GM10266 (cell line): ENCODE data around the gene LRFN2.

Experiments used
- DNase-seq: peaks from one replicate; pipeline ENCODE4 v3.0.0; 2012; ENCODE audit errors: extremely low spot score
- TF ChIP-seq, protein P1 (sequence below): IDR thresholded peaks from 2 replicates; pipeline ENCODE4 v1.5.1; 2012; ENCODE audit warnings: mild to moderate bottlenecking, low read depth; ENCODE audit not compliant: control insufficient read depth, insufficient read depth; ENCODE audit errors: missing control alignments

Gene LRFN2

DNA sequence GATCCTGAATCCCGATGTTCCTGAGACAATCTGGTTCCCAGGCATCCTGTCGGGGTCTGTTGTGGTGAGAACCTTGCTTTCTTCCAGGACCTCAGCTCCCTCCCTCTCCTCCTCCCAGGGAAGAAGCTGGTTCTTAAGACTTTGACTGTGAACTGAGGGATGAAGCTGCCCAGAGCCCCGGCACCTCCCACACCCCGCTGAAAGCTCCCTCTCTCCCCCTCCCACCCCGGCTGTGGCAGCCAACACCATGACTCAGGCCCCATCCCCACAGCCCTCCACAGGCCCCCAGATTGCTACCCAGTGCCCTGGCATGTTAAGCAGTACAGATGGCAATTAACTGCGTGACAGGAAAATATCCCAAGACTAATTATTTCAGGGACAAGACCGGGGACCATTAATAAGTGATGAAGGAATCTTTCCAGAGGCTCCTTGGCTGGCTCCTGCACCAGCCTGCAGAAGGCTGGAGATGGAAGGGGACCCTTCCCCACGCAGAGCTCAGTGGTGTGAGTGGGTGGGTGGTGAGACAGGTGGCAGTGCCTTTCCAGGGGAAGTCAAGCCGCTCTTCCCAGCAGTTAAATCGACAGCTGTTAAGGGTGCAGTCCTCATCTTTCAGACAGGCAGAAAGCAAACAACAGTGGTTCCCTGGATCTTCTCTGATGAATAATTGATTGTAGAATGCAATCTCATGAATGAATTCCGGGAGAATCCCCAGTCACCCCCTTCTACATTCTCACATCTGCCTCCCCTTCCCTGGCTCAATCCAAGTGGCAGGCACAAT, 237.9 kb downstream of the LRFN2 start:
- TF ChIP-seq, protein P1, sequence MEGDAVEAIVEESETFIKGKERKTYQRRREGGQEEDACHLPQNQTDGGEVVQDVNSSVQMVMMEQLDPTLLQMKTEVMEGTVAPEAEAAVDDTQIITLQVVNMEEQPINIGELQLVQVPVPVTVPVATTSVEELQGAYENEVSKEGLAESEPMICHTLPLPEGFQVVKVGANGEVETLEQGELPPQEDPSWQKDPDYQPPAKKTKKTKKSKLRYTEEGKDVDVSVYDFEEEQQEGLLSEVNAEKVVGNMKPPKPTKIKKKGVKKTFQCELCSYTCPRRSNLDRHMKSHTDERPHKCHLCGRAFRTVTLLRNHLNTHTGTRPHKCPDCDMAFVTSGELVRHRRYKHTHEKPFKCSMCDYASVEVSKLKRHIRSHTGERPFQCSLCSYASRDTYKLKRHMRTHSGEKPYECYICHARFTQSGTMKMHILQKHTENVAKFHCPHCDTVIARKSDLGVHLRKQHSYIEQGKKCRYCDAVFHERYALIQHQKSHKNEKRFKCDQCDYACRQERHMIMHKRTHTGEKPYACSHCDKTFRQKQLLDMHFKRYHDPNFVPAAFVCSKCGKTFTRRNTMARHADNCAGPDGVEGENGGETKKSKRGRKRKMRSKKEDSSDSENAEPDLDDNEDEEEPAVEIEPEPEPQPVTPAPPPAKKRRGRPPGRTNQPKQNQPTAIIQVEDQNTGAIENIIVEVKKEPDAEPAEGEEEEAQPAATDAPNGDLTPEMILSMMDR, result no peak

DNA sequence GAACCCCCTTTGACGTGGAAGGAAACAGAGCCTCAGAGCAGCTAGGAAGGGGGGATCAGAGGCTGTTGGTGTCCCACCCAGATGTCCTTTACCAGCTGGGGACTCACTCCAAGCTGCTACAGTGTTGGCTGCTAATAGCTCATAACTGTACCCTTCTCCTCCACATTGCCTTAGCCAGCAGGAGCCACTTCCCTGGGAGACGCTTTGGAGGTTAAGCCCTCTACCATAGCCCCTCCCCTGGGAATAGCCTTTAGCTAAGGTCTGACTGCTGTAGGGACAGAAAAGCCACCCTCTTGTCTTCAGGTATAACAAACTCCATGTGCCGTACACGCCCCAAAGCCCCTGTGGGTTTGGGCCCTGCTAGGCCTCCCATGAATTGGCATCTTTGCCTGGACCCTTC, 238.6 kb downstream of the LRFN2 start:
- no peak for DNase-seq
- TF ChIP-seq, protein P1, result no peak

More for the DNA sequence above, 237.9 kb downstream of the LRFN2 start:
- no peak for DNase-seq

DNA sequence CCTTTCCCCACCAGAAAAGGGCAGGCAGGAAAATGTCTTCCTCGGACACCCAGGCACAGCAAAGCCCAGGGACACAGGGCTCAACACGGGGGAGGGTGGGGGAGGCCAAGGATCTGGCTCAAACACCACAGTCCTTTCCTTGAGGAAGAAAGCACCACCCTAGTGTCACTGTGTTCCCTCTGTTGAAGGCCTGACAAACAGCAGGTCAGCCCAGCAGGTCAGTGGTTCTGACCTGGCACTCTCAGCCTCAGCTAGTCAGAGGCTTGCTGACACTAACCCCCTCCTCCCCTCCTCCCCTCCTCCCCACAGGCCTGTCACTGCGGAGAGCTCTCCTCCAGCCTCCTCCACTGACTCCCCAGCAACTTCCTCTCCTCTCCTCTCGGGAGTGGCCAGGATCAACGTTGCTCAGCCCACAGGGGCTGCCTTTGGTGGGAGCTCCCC, 239.6 kb downstream of the LRFN2 start:
- DNase-seq, result no peak

DNA sequence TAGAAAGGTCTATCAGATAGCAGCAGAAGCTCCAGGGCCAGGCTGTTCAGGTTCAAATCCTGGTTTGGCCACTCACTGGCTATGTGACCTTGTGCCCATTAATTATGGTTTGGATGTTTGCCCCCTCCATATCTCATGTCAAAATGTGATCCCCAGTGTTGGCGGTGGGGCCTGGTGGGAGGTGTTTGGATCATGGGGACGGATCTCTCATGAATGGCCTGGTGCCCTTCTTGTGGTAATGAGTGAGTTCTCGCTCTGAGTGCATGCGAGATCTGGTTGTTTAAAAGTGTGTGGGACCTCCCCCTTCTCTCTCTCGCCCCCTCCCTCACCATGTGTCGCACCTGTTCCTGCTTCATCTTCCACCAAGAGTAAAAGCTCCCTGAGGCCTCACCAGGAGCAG, 240.9 kb downstream of the LRFN2 start:
- TF ChIP-seq, protein P1, result no peak
- DNase-seq, result no peak

More for the DNA sequence above, 239.6 kb downstream of the LRFN2 start:
- TF ChIP-seq, protein P1, result no peak

DNA sequence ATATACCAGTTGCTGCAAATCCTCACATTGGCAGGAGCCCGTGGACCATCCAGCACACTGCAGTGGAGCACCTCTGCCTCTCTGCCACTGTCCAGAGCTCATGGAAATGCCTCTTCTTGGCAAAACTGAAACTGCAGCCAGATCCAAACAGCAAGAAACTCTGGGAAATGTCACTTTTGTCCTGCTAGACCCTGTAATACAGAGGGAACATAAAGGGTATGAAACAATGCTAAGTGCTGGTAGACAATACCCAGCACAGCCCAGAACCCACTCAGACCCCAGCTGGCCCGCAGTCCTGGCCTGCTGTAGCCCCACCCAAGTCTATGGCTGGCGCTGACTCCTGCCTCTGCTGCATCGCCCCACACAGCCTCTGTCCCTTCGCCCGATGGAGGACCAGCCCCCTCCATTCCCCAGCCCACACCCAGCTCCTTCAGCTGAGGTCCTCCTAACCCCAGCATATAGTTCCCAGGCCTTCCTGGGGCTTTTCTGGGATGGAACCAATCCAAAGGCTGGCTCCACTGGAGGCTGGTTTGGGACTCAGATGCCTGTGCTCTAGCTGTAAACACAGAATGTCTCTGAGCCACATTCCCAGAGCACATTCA, 242.5 kb downstream of the LRFN2 start:
- no peak for DNase-seq
- TF ChIP-seq, protein P1, result no peak

DNA sequence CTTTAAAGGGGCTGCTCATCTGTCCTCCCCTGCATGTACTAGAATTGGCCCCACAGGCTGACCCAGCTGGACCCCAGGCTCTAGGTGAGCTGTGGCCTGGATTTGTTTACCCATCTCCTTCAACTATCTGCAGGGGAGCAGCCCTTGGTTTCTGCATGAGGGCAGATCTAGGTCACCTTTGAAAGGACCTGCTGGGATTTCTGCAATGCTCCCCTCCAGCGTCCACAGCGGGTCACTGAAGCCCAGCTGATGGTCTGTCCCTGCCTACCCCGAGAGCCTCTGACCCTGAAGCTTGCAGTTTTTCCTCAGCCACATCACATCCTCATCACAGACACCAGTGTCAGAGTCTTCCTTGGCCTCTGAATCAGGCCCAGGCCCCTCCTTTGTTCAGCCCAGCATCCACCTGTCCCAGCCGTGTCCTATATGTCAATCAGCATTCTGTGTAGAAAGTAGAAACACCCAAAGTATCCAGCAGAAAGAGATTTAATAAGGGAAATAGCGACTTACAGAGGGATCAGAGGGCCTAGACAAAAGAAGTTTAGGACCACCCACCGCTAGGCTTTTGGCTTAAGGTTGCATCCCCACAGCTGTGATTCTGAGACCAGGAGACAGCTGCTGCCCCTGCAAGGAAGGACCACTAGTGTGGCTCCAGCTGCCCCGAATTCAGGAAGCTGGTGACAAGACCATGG, 243.1 kb downstream of the LRFN2 start:
- TF ChIP-seq, protein P1, result no peak
- no peak for DNase-seq
